Spleen (tissue), 11 donors: ENCODE data around the gene FOXRED2. TPM values are rescaled to one million over a fixed set of nuclear protein-coding genes. Genes with fewer than 3 reads are reported as not detected.
A peak's percentile ranks its signal among the peaks of the same experiment; 100 is the strongest.

Experiments
- DNase-seq: peaks from one replicate; pipeline ENCODE4 v3.0.0-alpha.2; 2020
- H3K27ac ChIP-seq, 8 donors: fragments of 200-600 bp; sonication (generic) in 7 of 8; 1 replicate in 4 of 8; 2 replicates in 4 of 8; pipeline versions ENCODE4 v1.5.0 to v1.8.0; 2016 to 2021; ENCODE audit warnings: inconsistent platforms in 4 of 8, mild to moderate bottlenecking in 4 of 8, moderate library complexity in 1 of 8
- H3K27me3 ChIP-seq, 7 donors: fragments of 200-600 bp; sonication (generic) in 6 of 7; replicated peaks in 1 of 7; 1 replicate in 4 of 7; 2 replicates in 3 of 7; pipeline versions ENCODE4 v1.5.0 to v1.8.0; 2016 to 2021; ENCODE audit warnings: inconsistent platforms in 3 of 7, mild to moderate bottlenecking in 1 of 7
- H3K36me3 ChIP-seq, 6 donors: fragments of 200-600 bp; sonication (generic) in 5 of 6; 1 replicate in 4 of 6; 2 replicates in 2 of 6; pipeline versions ENCODE4 v1.5.0 to v1.8.0; 2016 to 2021; ENCODE audit warnings: inconsistent platforms in 2 of 6
- H3K4me1 ChIP-seq, 6 donors: fragments of 200-600 bp; sonication (generic) in 5 of 6; 1 replicate in 3 of 6; 2 replicates in 3 of 6; pipeline versions ENCODE4 v1.5.0 to v1.8.0; 2016 to 2021; ENCODE audit warnings: inconsistent platforms in 3 of 6
- H3K4me3 ChIP-seq, 8 donors: fragments of 200-600 bp; sonication (generic) in 7 of 8; 1 replicate in 4 of 8; 2 replicates in 4 of 8; pipeline versions ENCODE4 v1.5.0 to v1.8.0; 2016 to 2021; ENCODE audit warnings: inconsistent platforms in 4 of 8, mild to moderate bottlenecking in 4 of 8, moderate library complexity in 2 of 8
- H3K9me3 ChIP-seq, 8 donors: fragments of 200-600 bp; sonication (generic) in 7 of 8; 1 replicate in 4 of 8; 2 replicates in 4 of 8; pipeline versions ENCODE4 v1.5.0 to v1.8.0; 2016 to 2021; ENCODE audit warnings: inconsistent platforms in 4 of 8
- POLR2A ChIP-seq, 3 donors: fragments of 450-650 bp; IDR thresholded peaks; one replicate each; pipeline ENCODE4 v1.5.1; 2017; ENCODE audit warnings: antibody characterized with exemption in 3 of 3, mild to moderate bottlenecking in 1 of 3
- POLR2AphosphoS5 ChIP-seq, 3 donors: sonication (generic); formaldehyde crosslinking; IDR thresholded peaks; one replicate each; pipeline ENCODE4 v1.5.1; 2017; ENCODE audit warnings: antibody characterized with exemption in 3 of 3
- WGBS, 5 donors: extraction: QIAGEN DNeasy Blood & Tissue Kit in 3 of 5; methylation state at CpG; one replicate each; pipeline versions ENCODE4 v1.1.5 to v1.1.7; 2013 to 2018; 5-methylcytosine and 5-hydroxymethylcytosine counted together
- intact Hi-C: fragments of 100-400 bp; cut with DNase I; formaldehyde crosslinking; loops from one replicate; pipeline ENCODE4 v1.15.0; 2023; ENCODE audit warnings: low total_unique reads
- polyA plus RNA-seq, 3 donors: library from polyadenylated mRNA; stranded (reverse); fragments of 200-250 nt; gene quantifications; one replicate each; pipeline ENCODE4 v1.2.1, GENCODE V29; 2013
- total RNA-seq, 7 donors: library from RNA; depleted of rRNA in 3 of 7; stranded (reverse); fragments of >200 nt in 3 of 7; fragmentation: NEBNext Ultra II Directional in 4 of 7; extraction: Animal tissue kit (Norgen Biotek cat#: 25700) in 4 of 7; gene quantifications; one replicate each; pipeline versions ENCODE4 v1.1.0 to v1.2.1, GENCODE V29; 2016 to 2021
- TF ChIP-seq, protein P1 (sequence below), 11 experiments: fragments of 200-600 bp in 7 of 11; fragments of 450-650 bp in 4 of 11; sonication (generic) in 4 of 11; IDR thresholded peaks in 8 of 11; conservative IDR thresholded peaks in 3 of 11; 1 replicate in 7 of 11; 2 replicates in 4 of 11; pipeline versions ENCODE4 v1.4.0 to v1.8.0; 2016 to 2021; ENCODE audit warnings: antibody characterized with exemption in 11 of 11, inconsistent platforms in 4 of 11, mild to moderate bottlenecking in 1 of 11
- donor health status: healthy with polysubstance abuse.
- donor health status: DM: no; HTN: no; CAD: no; lungs with moderate emphysema.
- donor health status: DM: no; HTN: no; CAD: no.
- donor health status: Bipolar disorder and iron deficiency.
- donor health status: healthy.
- donor health status: DM: no; HTN: no; CAD: no.
- donor health status: DM: yes; HTN: yes; CAD: no.

The FOXRED2 gene
- total and polyA plus RNA-seq, 10 donors: 1.1 to 42.0 (median 26.3) TPM

DNA sequence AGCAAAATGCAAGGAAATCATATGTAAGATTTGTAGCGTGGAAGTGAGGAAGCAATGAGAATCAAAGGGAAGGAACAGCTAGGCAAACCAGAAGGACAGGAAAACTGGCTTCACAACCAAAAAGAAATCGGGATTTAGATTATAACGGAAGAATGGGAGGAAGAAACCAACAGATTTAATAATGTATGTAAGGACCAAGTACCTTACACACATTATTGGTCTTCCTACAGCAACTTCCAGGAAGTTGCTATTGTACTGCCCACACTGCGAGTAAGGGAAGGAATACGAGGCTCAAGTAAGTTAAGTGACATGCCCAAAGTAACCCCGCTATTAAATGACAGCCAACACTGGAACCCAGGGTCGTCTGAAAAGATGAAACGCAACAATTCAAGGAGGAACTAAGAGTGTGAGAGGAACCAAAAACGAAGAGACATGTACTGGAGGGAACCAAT, 25.9 kb downstream of the FOXRED2 start:
- peaks cover 9 to 55% (median 36%) of the 10 kb centered on the region in 6 donors for H3K4me1 ChIP-seq
- no peaks in the 10 kb centered on the region for H3K9me3 ChIP-seq
- H3K27me3 ChIP-seq: no peaks in the 10 kb centered on the region
- H3K27ac ChIP-seq: peak overlapping the region; percentile 98 to 100 (median 99)
- WGBS, 5 donors: 5 to 13% (median 9%) methylated on average over 9 of the region's 9 CpGs
- peak overlapping the region; percentile 53 to 75 (median 70) for H3K4me3 ChIP-seq
- intact Hi-C loops: loop anchor here (10.0 kb wide), 1 partner anchor 296 kb away; no protein-coding TSS in a partner anchor
- H3K36me3 ChIP-seq: peaks cover 0 to 45% (median 34%) of the 10 kb centered on the region in 6 donors
- no peak for DNase-seq
- TF ChIP-seq POLR2AphosphoS5 (IDR thresholded peaks at IDR 0.05) (no peak), POLR2A (IDR thresholded peaks at IDR 0.05) (no peak)
- TF ChIP-seq, protein P1, sequence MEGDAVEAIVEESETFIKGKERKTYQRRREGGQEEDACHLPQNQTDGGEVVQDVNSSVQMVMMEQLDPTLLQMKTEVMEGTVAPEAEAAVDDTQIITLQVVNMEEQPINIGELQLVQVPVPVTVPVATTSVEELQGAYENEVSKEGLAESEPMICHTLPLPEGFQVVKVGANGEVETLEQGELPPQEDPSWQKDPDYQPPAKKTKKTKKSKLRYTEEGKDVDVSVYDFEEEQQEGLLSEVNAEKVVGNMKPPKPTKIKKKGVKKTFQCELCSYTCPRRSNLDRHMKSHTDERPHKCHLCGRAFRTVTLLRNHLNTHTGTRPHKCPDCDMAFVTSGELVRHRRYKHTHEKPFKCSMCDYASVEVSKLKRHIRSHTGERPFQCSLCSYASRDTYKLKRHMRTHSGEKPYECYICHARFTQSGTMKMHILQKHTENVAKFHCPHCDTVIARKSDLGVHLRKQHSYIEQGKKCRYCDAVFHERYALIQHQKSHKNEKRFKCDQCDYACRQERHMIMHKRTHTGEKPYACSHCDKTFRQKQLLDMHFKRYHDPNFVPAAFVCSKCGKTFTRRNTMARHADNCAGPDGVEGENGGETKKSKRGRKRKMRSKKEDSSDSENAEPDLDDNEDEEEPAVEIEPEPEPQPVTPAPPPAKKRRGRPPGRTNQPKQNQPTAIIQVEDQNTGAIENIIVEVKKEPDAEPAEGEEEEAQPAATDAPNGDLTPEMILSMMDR (IDR thresholded peaks at IDR 0.05 in 8 of 11, conservative IDR thresholded peaks at IDR 0.05 in 3 of 11): no peak

DNA sequence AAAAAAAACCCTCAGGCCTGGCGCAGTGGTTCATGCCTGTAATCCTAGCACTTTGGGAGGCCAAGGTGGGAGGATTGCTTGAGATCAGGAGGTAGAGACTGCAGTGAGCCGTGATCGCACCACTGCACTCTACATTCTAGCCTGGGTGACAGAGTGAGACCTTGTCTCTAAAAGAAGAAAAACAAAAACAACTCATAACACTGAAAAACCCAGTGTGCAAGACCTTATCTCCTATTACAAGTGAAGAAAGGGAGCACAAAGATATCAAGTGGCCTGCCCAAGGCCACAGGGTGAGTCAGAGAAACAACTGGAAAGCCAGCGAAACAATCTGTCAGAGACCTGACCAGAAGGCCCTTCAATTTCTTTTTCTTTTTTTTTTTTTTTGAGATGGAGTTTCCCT, 27.9 kb downstream of the FOXRED2 start:
- DNase-seq: no peak
- intact Hi-C loops: no loop called here
- Histone ChIP-seq H3K9me3 (no peaks in the 10 kb centered on the region), H3K4me3 (no peak overlapping the region), H3K4me1 (peaks cover 9 to 69% (median 43%) of the 10 kb centered on the region in 6 donors), H3K27ac (peak overlapping the region in 7 of 8 donors; percentile 20 to 100 (median 99)), H3K27me3 (no peaks in the 10 kb centered on the region), H3K36me3 (peaks cover 0 to 65% (median 53%) of the 10 kb centered on the region in 6 donors)
- no peak for TF ChIP-seq POLR2A (IDR thresholded peaks at IDR 0.05)
- TF ChIP-seq POLR2AphosphoS5 (IDR thresholded peaks at IDR 0.05): no peak
- TF ChIP-seq, protein P1 (IDR thresholded peaks at IDR 0.05 in 8 of 11, conservative IDR thresholded peaks at IDR 0.05 in 3 of 11): no peak
- WGBS, 5 donors: 82 to 88% (median 86%) methylated on average over 4 of the region's 4 CpGs

DNA sequence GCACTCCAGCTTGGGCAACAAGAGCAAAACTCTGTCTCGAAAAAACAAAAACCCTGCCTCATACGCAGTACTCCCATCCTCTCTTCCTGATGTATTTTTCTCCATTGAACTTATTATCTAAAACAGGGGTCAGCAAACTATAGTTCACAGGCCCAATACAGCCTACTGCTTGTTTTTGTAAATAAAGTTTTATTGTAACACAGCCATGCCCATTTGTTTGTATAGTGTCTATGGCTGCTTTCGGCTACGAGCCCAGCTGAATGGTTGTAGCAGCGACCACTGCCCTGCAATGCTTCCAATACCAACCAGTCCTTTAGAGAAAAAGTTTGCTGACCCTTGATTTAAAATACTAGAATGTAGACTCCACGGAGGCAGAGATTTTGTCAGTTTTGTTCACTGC, 31.5 kb downstream of the FOXRED2 start:
- no peaks in the 10 kb centered on the region for H3K27me3 ChIP-seq
- no peak for DNase-seq
- peaks cover 4 to 86% (median 45%) of the 10 kb centered on the region in 6 donors for H3K4me1 ChIP-seq
- H3K27ac ChIP-seq: peak overlapping the region in 6 of 8 donors; percentile 35 to 76 (median 58)
- TF ChIP-seq POLR2A (IDR thresholded peaks at IDR 0.05): no peak
- TF ChIP-seq, protein P1 (IDR thresholded peaks at IDR 0.05 in 8 of 11, conservative IDR thresholded peaks at IDR 0.05 in 3 of 11): no peak
- TF ChIP-seq POLR2AphosphoS5 (IDR thresholded peaks at IDR 0.05): no peak
- H3K36me3 ChIP-seq: peaks cover 0 to 97% (median 71%) of the 10 kb centered on the region in 6 donors
- no peak overlapping the region for H3K4me3 ChIP-seq
- no peaks in the 10 kb centered on the region for H3K9me3 ChIP-seq
- intact Hi-C loops: no loop called here
- 94 to 98% (median 95%) methylated on average over 6 of the region's 6 CpGs for WGBS, 5 donors

DNA sequence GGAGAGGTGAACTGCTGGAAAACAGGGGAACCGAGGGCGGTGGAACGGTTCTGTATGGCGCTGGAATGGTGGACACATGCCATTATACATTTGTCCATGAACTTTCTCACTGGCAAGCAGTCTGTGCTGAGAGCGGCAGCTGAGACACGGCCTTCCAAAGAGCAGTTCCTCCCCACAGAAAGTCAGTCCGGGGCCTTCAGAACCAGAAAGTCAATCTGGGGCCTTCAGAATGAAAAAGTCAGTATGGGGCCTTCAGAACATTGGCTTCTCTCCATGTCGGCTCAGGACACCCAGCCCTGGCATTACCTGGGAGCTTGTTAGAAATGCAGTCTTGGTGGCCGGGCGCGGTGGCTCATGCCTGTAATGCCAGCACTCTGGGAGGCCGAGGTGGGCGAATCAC, 34.2 kb downstream of the FOXRED2 start:
- H3K4me1 ChIP-seq: peaks cover 5 to 87% (median 41%) of the 10 kb centered on the region in 6 donors

More for the DNA sequence above, 34.2 kb downstream of the FOXRED2 start:
- Histone ChIP-seq H3K27me3 (no peaks in the 10 kb centered on the region), H3K9me3 (no peaks in the 10 kb centered on the region), H3K4me3 (no peak overlapping the region), H3K36me3 (peaks cover 0 to 81% (median 56%) of the 10 kb centered on the region in 6 donors), H3K27ac (peak overlapping the region in 5 of 8 donors; percentile 45 to 78 (median 72))
- TF ChIP-seq POLR2AphosphoS5 (IDR thresholded peaks at IDR 0.05): no peak
- intact Hi-C loops: loop anchor here (5.0 kb wide), 1 partner anchor 170 kb away; no protein-coding TSS in a partner anchor
- WGBS, 5 donors: 77 to 89% (median 87%) methylated on average over 13 of the region's 13 CpGs
- no peak for DNase-seq
